CD4-positive, alpha-beta memory T cell (primary cell): Measurements from ENCODE around the gene KCNJ4. TPM values are rescaled to one million over a fixed set of nuclear protein-coding genes. Genes with fewer than 3 reads are reported as not detected.
"Not testable (repeated sequence)": the region's sequence is repeated elsewhere in the genome, so short reads cannot be mapped to it uniquely, and the experiment has no call there.

Experiments
- CTCF ChIA-PET: fragments of 350-600 bp; sonication (Branson Sonifier 250); formaldehyde crosslinking; loops from one replicate; lab custom pipeline; 2021; ENCODE audit warnings: inconsistent platforms; ENCODE audit not compliant: partially characterized antibody; lab: Charles Lee
- POLR2A ChIA-PET: fragments of 350-600 bp; sonication (Branson Sonifier 250); formaldehyde crosslinking; loops from one replicate; lab custom pipeline; 2021; ENCODE audit not compliant: partially characterized antibody; lab: Charles Lee
- DNase-seq, 5 donors: peaks; one replicate each; pipeline versions ENCODE4 v3.0.0 to v3.0.0-alpha.2; 2020 to 2022; ENCODE audit warnings: mixed read lengths in 1 of 5
- H3K27ac ChIP-seq: one replicate; pipeline ENCODE4 v1.7.0; 2013; ENCODE audit warnings: low read depth, low read length
- H3K27me3 ChIP-seq: 2 replicates; pipeline ENCODE4 v1.7.0; 2013; ENCODE audit warnings: mild to moderate bottlenecking, low read length, moderate library complexity; ENCODE audit not compliant: insufficient read depth
- H3K36me3 ChIP-seq: 2 replicates; pipeline ENCODE4 v1.7.0; 2013; ENCODE audit warnings: mild to moderate bottlenecking, low read length, moderate library complexity; ENCODE audit not compliant: insufficient read depth
- H3K4me1 ChIP-seq: 2 replicates; pipeline ENCODE4 v1.7.0; 2013; ENCODE audit warnings: mild to moderate bottlenecking, low read length, moderate library complexity; ENCODE audit not compliant: insufficient read depth
- H3K4me3 ChIP-seq, 2 donors: one replicate each; pipeline ENCODE4 v1.7.0; 2013; ENCODE audit warnings: low read length in 2 of 2, mild to moderate bottlenecking in 1 of 2
- H3K9me3 ChIP-seq, 2 donors: one replicate each; pipeline ENCODE4 v1.7.0; 2013; ENCODE audit warnings: low read length in 2 of 2, control low read depth in 1 of 2; ENCODE audit not compliant: control insufficient read depth in 1 of 2
- H3K27ac Mint-ChIP-seq, 7 donors: one replicate each; pipeline ENCODE4 v1.8.0; 2020 to 2021; ENCODE audit warnings: mixed read lengths in 7 of 7, mild to moderate bottlenecking in 6 of 7, inconsistent platforms in 3 of 7, moderate library complexity in 3 of 7
- H3K27me3 Mint-ChIP-seq, 2 donors: one replicate each; pipeline ENCODE4 v1.8.0; 2020 to 2021; ENCODE audit warnings: mixed read lengths in 2 of 2
- H3K36me3 Mint-ChIP-seq, 2 donors: one replicate each; pipeline ENCODE4 v1.8.0; 2020 to 2021; ENCODE audit warnings: mixed read lengths in 2 of 2, inconsistent platforms in 1 of 2, mild to moderate bottlenecking in 1 of 2
- H3K4me1 Mint-ChIP-seq, 4 donors: one replicate each; pipeline ENCODE4 v1.8.0; 2020 to 2021; ENCODE audit warnings: mixed read lengths in 4 of 4, mild to moderate bottlenecking in 1 of 4
- H3K4me3 Mint-ChIP-seq, 8 donors: one replicate each; pipeline ENCODE4 v1.8.0; 2020 to 2021; ENCODE audit warnings: mixed read lengths in 8 of 8, mild to moderate bottlenecking in 7 of 8, moderate library complexity in 6 of 8, inconsistent platforms in 3 of 8
- H3K9me3 Mint-ChIP-seq, 8 donors: one replicate each; pipeline ENCODE4 v1.8.0; 2020 to 2021; ENCODE audit warnings: mixed read lengths in 8 of 8, mild to moderate bottlenecking in 5 of 8, inconsistent platforms in 3 of 8, moderate library complexity in 1 of 8
- intact Hi-C: fragments of 100-400 bp; cut with micrococcal nuclease; formaldehyde crosslinking; loops from one replicate; pipeline ENCODE4 v1.15.1; 2023
- polyA plus RNA-seq, 2 donors: library from polyadenylated mRNA; unstranded; fragments of 300-500 nt; fragmentation: Illumina TruSeq; gene quantifications; one replicate each; pipeline ENCODE4 v1.2.3, GENCODE V29; 2021
- total RNA-seq, 2 experiments: library from RNA; stranded (reverse); gene quantifications; one replicate each; pipeline ENCODE4 v1.2.3, GENCODE V29; 2021

The KCNJ4 gene
- total and polyA plus RNA-seq, 4 experiments from 2014 or later, result not detected

GRCh38 chr22:38401336-38402084 is 53.5 kb downstream of the KCNJ4 start:
- Histone ChIP-seq H3K36me3 (no peaks in the 10 kb centered on the region), H3K9me3 (no peaks in the 10 kb centered on the region), H3K27ac (no peak overlapping the region), H3K27me3 (no peaks in the 10 kb centered on the region), H3K4me1 (peaks cover 10% of the 10 kb centered on the region), H3K4me3 (no peak overlapping the region)
- no peak overlapping the region for H3K27ac Mint-ChIP-seq
- DNase-seq, result no peak
- ChIA-PET POLR2A (no interaction called here), CTCF (interaction anchor here (1.2 to 1.5 kb wide), 2 partner anchors 11 to 349 kb away, joined by 4 to 6 read pairs; no protein-coding TSS in a partner anchor)
- H3K4me1 Mint-ChIP-seq, result peaks cover 3 to 14% (median 7%) of the 10 kb centered on the region in 4 donors
- H3K27me3 Mint-ChIP-seq, result peaks cover 0 to 5% of the 10 kb centered on the region in 2 donors
- intact Hi-C loops, result no loop called here
- peak overlapping the region in 3 of 8 donors; percentile 0 to 50 (median 27) for H3K4me3 Mint-ChIP-seq
- H3K36me3 Mint-ChIP-seq, result no peaks in the 10 kb centered on the region
- no peaks in the 10 kb centered on the region for H3K9me3 Mint-ChIP-seq

GRCh38 chr22:38400256-38400655 is 54.7 kb downstream of the KCNJ4 start:
- CTCF ChIA-PET, H3K9me3 Mint-ChIP-seq: not testable (repeated sequence)

GRCh38 chr22:38398609-38399461 is 56.2 kb downstream of the KCNJ4 start:
- intact Hi-C loops, result loop anchor here (2.0 kb wide), 3 partner anchors 82 to 126 kb away; partner anchors contain the start of genes CSNK1E, DDX17 and TMEM184B
- H3K27ac ChIP-seq, result peak overlapping the region; percentile 46
- peak overlapping the region; percentile 47 to 52 for H3K4me3 ChIP-seq
- H3K9me3 Mint-ChIP-seq, result no peaks in the 10 kb centered on the region
- peaks cover 0 to 2% of the 10 kb centered on the region in 2 donors for H3K36me3 Mint-ChIP-seq
- no peaks in the 10 kb centered on the region for H3K27me3 ChIP-seq
- peaks cover 35% of the 10 kb centered on the region for H3K4me1 ChIP-seq
- H3K27me3 Mint-ChIP-seq, result peaks cover 0 to 3% of the 10 kb centered on the region in 2 donors
- DNase-seq, result peak; percentile 78 to 85 (median 82)
- H3K9me3 ChIP-seq, result no peaks in the 10 kb centered on the region
- no peaks in the 10 kb centered on the region for H3K36me3 ChIP-seq
- ChIA-PET POLR2A (interaction anchor here (0.6 to 1.4 kb wide), 5 partner anchors 108 to 842 kb away, joined by 3 to 7 read pairs (median 3); partner anchors contain the start of genes GTPBP1 and PLA2G6), CTCF (no interaction called here)
- H3K4me1 Mint-ChIP-seq, result peaks cover 16 to 40% (median 23%) of the 10 kb centered on the region in 4 donors
- H3K27ac Mint-ChIP-seq, result peak overlapping the region; percentile 37 to 88 (median 79)
- peak overlapping the region; percentile 78 to 89 (median 83) for H3K4me3 Mint-ChIP-seq

More at GRCh38 chr22:38400256-38400655, 54.7 kb downstream of the KCNJ4 start:
- H3K36me3 ChIP-seq, H3K27me3 Mint-ChIP-seq, H3K27me3 ChIP-seq, H3K4me3 ChIP-seq, POLR2A ChIA-PET, H3K27ac ChIP-seq, DNase-seq, H3K27ac Mint-ChIP-seq, H3K36me3 Mint-ChIP-seq, H3K9me3 ChIP-seq, H3K4me3 Mint-ChIP-seq, intact Hi-C loops: not testable (repeated sequence)
- peaks cover 22% of the 10 kb centered on the region for H3K4me1 ChIP-seq
- peaks cover 12 to 25% (median 17%) of the 10 kb centered on the region in 4 donors for H3K4me1 Mint-ChIP-seq

- H3K9me3 ChIP-seq, H3K36me3 Mint-ChIP-seq, H3K9me3 Mint-ChIP-seq, CTCF ChIA-PET, H3K27me3 ChIP-seq, H3K36me3 ChIP-seq, H3K27me3 Mint-ChIP-seq: not testable (repeated sequence)
- Histone ChIP-seq H3K4me1 (peaks cover 40% of the 10 kb centered on the region), H3K27ac (peak overlapping the region; percentile 46), H3K4me3 (peak overlapping the region in 1 of 2 donors; percentile 47)
- intact Hi-C loops, result loop anchor here (2.0 kb wide), 3 partner anchors 81 to 125 kb away; partner anchors contain the start of genes CSNK1E, DDX17 and TMEM184B
- peak in 4 of 5 donors; percentile 37 to 69 (median 46) for DNase-seq
- peak overlapping the region in 6 of 7 donors; percentile 42 to 88 (median 78) for H3K27ac Mint-ChIP-seq
- peaks cover 21 to 46% (median 28%) of the 10 kb centered on the region in 4 donors for H3K4me1 Mint-ChIP-seq
- POLR2A ChIA-PET, result interaction anchor here (1.0 to 1.4 kb wide), 3 partner anchors 108 to 308 kb away, joined by 3 to 7 read pairs (median 4); partner anchors contain the start of genes GTPBP1 and PLA2G6
- H3K4me3 Mint-ChIP-seq, result peak overlapping the region; percentile 77 to 88 (median 82)
Observed at GRCh38 chr22:38398181-38398608, 56.8 kb downstream of the KCNJ4 start.

- peak overlapping the region; percentile 83 to 95 (median 88) for H3K27ac Mint-ChIP-seq
- DNase-seq, result peak in 3 of 5 donors; percentile 23 to 45 (median 30)
- H3K27me3 Mint-ChIP-seq, result peaks cover 0 to 3% of the 10 kb centered on the region in 2 donors
- H3K9me3 ChIP-seq, result no peaks in the 10 kb centered on the region
- H3K4me3 Mint-ChIP-seq, result peak overlapping the region; percentile 81 to 90 (median 85)
- H3K4me1 Mint-ChIP-seq, result peaks cover 25 to 51% (median 34%) of the 10 kb centered on the region in 4 donors
- no peaks in the 10 kb centered on the region for H3K9me3 Mint-ChIP-seq
- peak overlapping the region; percentile 46 for H3K27ac ChIP-seq
- peaks cover 0 to 2% of the 10 kb centered on the region in 2 donors for H3K36me3 Mint-ChIP-seq
- CTCF ChIA-PET, result no interaction called here
- intact Hi-C loops, result loop anchor here (2.0 kb wide), 3 partner anchors 81 to 125 kb away; partner anchors contain the start of genes CSNK1E, DDX17 and TMEM184B
- no peaks in the 10 kb centered on the region for H3K36me3 ChIP-seq
- H3K4me1 ChIP-seq, result peaks cover 46% of the 10 kb centered on the region
- POLR2A ChIA-PET, result interaction anchor here (0.6 to 1.1 kb wide), 3 partner anchors 82 to 530 kb away, joined by 3 read pairs; partner anchors contain the start of gene TOMM22
- peak overlapping the region; percentile 29 to 47 for H3K4me3 ChIP-seq
- H3K27me3 ChIP-seq, result no peaks in the 10 kb centered on the region
Observed at GRCh38 chr22:38397189-38398085, 57.6 kb downstream of the KCNJ4 start.

GRCh38 chr22:38396440-38397069 is 58.4 kb downstream of the KCNJ4 start:
- intact Hi-C loops, result not testable (repeated sequence)

More at GRCh38 chr22:38396440-38397069, 58.4 kb downstream of the KCNJ4 start:
- DNase-seq, H3K9me3 ChIP-seq, H3K4me3 ChIP-seq, H3K36me3 ChIP-seq, H3K27me3 Mint-ChIP-seq, H3K9me3 Mint-ChIP-seq, H3K36me3 Mint-ChIP-seq, CTCF ChIA-PET, H3K27me3 ChIP-seq: not testable (repeated sequence)
- peak overlapping the region; percentile 81 to 90 (median 85) for H3K4me3 Mint-ChIP-seq
- H3K27ac Mint-ChIP-seq, result peak overlapping the region; percentile 83 to 95 (median 87)
- POLR2A ChIA-PET, result interaction anchor here (1.0 to 1.1 kb wide), 2 partner anchors 81 to 285 kb away, joined by 3 read pairs; partner anchors contain the start of gene TOMM22
- Histone ChIP-seq H3K4me1 (peaks cover 46% of the 10 kb centered on the region), H3K27ac (peak overlapping the region; percentile 46)
- H3K4me1 Mint-ChIP-seq, result peaks cover 25 to 51% (median 34%) of the 10 kb centered on the region in 4 donors
